ENCODE data around the gene MYOZ1.

DNA sequence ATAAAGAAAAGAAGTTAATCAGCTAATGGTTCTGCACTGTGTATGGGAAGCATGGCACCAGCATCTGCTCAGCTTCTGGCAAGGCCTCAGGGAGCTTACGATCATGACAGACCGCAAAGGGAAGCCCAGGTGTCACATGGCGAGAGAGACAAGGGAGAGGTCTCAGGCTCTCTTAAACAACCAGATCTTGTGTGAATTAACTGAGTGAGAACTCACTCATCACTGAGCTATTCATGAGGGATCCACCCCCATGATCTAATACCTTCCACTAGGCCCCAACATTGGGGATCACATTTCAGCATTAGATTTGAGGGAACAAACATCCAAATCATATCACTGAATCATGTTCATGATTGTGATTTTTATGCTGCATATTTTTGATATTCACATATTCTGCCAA is 55.9 kb downstream of the MYOZ1 start:
- TF ChIP-seq, protein P1, sequence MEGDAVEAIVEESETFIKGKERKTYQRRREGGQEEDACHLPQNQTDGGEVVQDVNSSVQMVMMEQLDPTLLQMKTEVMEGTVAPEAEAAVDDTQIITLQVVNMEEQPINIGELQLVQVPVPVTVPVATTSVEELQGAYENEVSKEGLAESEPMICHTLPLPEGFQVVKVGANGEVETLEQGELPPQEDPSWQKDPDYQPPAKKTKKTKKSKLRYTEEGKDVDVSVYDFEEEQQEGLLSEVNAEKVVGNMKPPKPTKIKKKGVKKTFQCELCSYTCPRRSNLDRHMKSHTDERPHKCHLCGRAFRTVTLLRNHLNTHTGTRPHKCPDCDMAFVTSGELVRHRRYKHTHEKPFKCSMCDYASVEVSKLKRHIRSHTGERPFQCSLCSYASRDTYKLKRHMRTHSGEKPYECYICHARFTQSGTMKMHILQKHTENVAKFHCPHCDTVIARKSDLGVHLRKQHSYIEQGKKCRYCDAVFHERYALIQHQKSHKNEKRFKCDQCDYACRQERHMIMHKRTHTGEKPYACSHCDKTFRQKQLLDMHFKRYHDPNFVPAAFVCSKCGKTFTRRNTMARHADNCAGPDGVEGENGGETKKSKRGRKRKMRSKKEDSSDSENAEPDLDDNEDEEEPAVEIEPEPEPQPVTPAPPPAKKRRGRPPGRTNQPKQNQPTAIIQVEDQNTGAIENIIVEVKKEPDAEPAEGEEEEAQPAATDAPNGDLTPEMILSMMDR (IDR thresholded peaks at IDR 0.05) = no peak
- TF ChIP-seq POLR2AphosphoS5 (IDR thresholded peaks at IDR 0.05; ENCODE audit: low read depth, low read length) = no peak

Data from Panc1 (cell line).